Tibial nerve (tissue), 4 donors: ENCODE results near the gene HTT. TPM values are rescaled to one million over a fixed set of nuclear protein-coding genes. Genes with fewer than 3 reads are reported as not detected.
"Not testable (repeated sequence)": the region's sequence is repeated elsewhere in the genome, so short reads cannot be mapped to it uniquely, and the experiment has no call there.

ENCODE experiments used
- DNase-seq, 2 donors: peaks; one replicate each; pipeline ENCODE4 v3.0.0-alpha.2; 2019; ENCODE audit warnings: low spot score in 2 of 2
- H3K27ac ChIP-seq, 4 donors: fragments of 200-600 bp; sonication (generic) in 3 of 4; one replicate each; pipeline ENCODE4 v1.5.1; 2017 to 2019; ENCODE audit warnings: mild to moderate bottlenecking in 1 of 4
- H3K27me3 ChIP-seq, 2 donors: fragments of 200-600 bp; sonication (generic) in 1 of 2; one replicate each; pipeline versions ENCODE4 v1.5.1 to v1.6.0; 2017 to 2019
- H3K36me3 ChIP-seq, 3 donors: fragments of 200-600 bp; sonication (generic); one replicate each; pipeline ENCODE4 v1.5.1; 2018 to 2019
- H3K4me1 ChIP-seq, 4 donors: fragments of 200-600 bp; sonication (generic) in 3 of 4; one replicate each; pipeline ENCODE4 v1.5.1; 2017 to 2019
- H3K4me3 ChIP-seq, 4 donors: fragments of 200-600 bp; sonication (generic) in 3 of 4; one replicate each; pipeline ENCODE4 v1.5.1; 2017 to 2019; ENCODE audit warnings: mild to moderate bottlenecking in 1 of 4, moderate library complexity in 1 of 4
- H3K9me3 ChIP-seq, 4 donors: fragments of 200-600 bp; sonication (generic) in 3 of 4; one replicate each; pipeline ENCODE4 v1.5.1; 2017 to 2019
- EP300 ChIP-seq, 2 donors: sonication (generic); formaldehyde crosslinking; IDR thresholded peaks; one replicate each; pipeline ENCODE4 v1.6.1; 2017; ENCODE audit warnings: antibody characterized with exemption in 2 of 2, mild to moderate bottlenecking in 1 of 2
- POLR2A ChIP-seq, 2 donors: fragments of 450-650 bp; IDR thresholded peaks; one replicate each; pipeline ENCODE4 v1.6.1; 2017; ENCODE audit warnings: antibody characterized with exemption in 2 of 2, mild to moderate bottlenecking in 2 of 2, moderate library complexity in 2 of 2
- WGBS, 2 donors: methylation state at CpG; one replicate each; pipeline ENCODE4 v1.1.5; 2018; 5-methylcytosine and 5-hydroxymethylcytosine counted together
- total RNA-seq, 4 donors: library from RNA; depleted of rRNA; stranded (reverse); fragments of >200 nt; gene quantifications; one replicate each; pipeline ENCODE4 v1.1.0, GENCODE V29; 2016
- TF ChIP-seq, protein P1 (sequence below), 5 experiments: fragments of 200-600 bp in 3 of 5; fragments of 450-650 bp in 2 of 5; sonication (generic) in 3 of 5; IDR thresholded peaks; one replicate each; pipeline ENCODE4 v1.5.1; 2016 to 2019; ENCODE audit warnings: antibody characterized with exemption in 5 of 5, mild to moderate bottlenecking in 3 of 5, moderate library complexity in 2 of 5

Gene HTT
- total RNA-seq, 4 donors from 2014 or later: 62.2 to 93.6 (median 81.2) TPM

DNA sequence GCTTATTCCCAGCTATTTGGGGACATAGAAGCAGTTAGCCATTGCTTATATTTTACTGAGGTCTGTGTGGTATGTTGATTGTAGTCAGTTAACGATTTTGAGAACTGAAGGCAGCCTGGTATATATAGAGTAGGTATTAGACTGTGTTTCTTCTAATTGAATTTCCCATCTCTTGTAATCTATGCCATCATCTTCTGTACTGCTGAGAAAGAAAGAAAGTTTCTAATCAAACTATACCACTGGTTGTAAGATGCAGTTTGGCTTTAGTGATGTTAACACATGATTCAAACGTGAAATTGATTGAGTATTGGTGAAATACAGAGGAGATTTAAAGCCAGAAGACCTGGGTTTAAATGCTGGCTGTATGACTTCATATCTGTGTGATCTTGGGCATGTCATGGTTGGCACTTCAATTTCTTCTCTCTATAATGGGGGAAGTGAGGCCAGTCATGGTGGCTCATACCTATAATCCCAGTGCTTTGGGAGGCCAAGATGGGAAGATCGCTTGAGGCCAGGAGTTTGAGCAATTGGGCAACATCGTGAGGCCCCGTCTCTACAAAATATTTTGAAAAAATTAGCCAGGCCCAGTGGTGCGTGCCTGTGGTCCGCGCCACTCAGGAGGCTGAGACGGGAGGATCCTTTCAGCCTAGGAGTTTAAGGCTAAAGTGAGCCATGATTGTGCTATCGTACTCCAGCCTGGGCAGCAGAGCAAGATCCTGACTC is 11.6 kb downstream of the HTT start:
- no peak for DNase-seq
- TF ChIP-seq POLR2A (IDR thresholded peaks at IDR 0.05): no peak
- no peak for TF ChIP-seq EP300 (IDR thresholded peaks at IDR 0.05)
- TF ChIP-seq, protein P1, sequence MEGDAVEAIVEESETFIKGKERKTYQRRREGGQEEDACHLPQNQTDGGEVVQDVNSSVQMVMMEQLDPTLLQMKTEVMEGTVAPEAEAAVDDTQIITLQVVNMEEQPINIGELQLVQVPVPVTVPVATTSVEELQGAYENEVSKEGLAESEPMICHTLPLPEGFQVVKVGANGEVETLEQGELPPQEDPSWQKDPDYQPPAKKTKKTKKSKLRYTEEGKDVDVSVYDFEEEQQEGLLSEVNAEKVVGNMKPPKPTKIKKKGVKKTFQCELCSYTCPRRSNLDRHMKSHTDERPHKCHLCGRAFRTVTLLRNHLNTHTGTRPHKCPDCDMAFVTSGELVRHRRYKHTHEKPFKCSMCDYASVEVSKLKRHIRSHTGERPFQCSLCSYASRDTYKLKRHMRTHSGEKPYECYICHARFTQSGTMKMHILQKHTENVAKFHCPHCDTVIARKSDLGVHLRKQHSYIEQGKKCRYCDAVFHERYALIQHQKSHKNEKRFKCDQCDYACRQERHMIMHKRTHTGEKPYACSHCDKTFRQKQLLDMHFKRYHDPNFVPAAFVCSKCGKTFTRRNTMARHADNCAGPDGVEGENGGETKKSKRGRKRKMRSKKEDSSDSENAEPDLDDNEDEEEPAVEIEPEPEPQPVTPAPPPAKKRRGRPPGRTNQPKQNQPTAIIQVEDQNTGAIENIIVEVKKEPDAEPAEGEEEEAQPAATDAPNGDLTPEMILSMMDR (IDR thresholded peaks at IDR 0.05): no peak
- no peaks in the 10 kb centered on the region for H3K27me3 ChIP-seq
- H3K36me3 ChIP-seq: peaks cover 0 to 37% (median 0%) of the 10 kb centered on the region in 3 donors
- H3K4me1 ChIP-seq: peaks cover 0 to 7% (median 2%) of the 10 kb centered on the region in 4 donors
- no peak overlapping the region for H3K4me3 ChIP-seq
- no peaks in the 10 kb centered on the region for H3K9me3 ChIP-seq
- 90 to 93% methylated on average over 10 of the region's 10 CpGs for WGBS, 2 donors
- no peak overlapping the region for H3K27ac ChIP-seq

GRCh38 chr4:3087115-3087797 is 12.8 kb downstream of the HTT start:
- Histone ChIP-seq H3K4me3 (no peak overlapping the region), H3K4me1 (peaks cover 0 to 7% (median 2%) of the 10 kb centered on the region in 4 donors), H3K27ac (no peak overlapping the region), H3K9me3 (no peaks in the 10 kb centered on the region), H3K36me3 (peaks cover 0 to 43% (median 0%) of the 10 kb centered on the region in 3 donors), H3K27me3 (no peaks in the 10 kb centered on the region)
- DNase-seq: no peak
- TF ChIP-seq, protein P1 (IDR thresholded peaks at IDR 0.05): no peak
- no peak for TF ChIP-seq POLR2A (IDR thresholded peaks at IDR 0.05)
- TF ChIP-seq EP300 (IDR thresholded peaks at IDR 0.05): no peak
- WGBS, 2 donors: 88 to 90% methylated on average over 4 of the region's 4 CpGs

GRCh38 chr4:3091464-3091863 is 17.0 kb downstream of the HTT start:
- Histone ChIP-seq H3K36me3 (peaks cover 0 to 71% (median 0%) of the 10 kb centered on the region in 3 donors), H3K27me3 (no peaks in the 10 kb centered on the region), H3K9me3 (no peaks in the 10 kb centered on the region), H3K4me3 (no peak overlapping the region), H3K4me1 (no peaks in the 10 kb centered on the region), H3K27ac (no peak overlapping the region)
- DNase-seq: no peak
- 71 to 73% methylated on average over 5 of the region's 5 CpGs for WGBS, 2 donors
- TF ChIP-seq EP300 (IDR thresholded peaks at IDR 0.05): no peak
- TF ChIP-seq, protein P1 (IDR thresholded peaks at IDR 0.05): no peak
- no peak for TF ChIP-seq POLR2A (IDR thresholded peaks at IDR 0.05)

GRCh38 chr4:3094701-3095100 is 20.2 kb downstream of the HTT start:
- H3K4me1 ChIP-seq, H3K4me3 ChIP-seq, DNase-seq, H3K27me3 ChIP-seq, H3K9me3 ChIP-seq, H3K27ac ChIP-seq: not testable (repeated sequence)
- 90 to 98% methylated on average over 5 to 19 of the region's 28 CpGs for WGBS, 2 donors
- peaks cover 0 to 49% (median 0%) of the 10 kb centered on the region in 3 donors for H3K36me3 ChIP-seq

DNA sequence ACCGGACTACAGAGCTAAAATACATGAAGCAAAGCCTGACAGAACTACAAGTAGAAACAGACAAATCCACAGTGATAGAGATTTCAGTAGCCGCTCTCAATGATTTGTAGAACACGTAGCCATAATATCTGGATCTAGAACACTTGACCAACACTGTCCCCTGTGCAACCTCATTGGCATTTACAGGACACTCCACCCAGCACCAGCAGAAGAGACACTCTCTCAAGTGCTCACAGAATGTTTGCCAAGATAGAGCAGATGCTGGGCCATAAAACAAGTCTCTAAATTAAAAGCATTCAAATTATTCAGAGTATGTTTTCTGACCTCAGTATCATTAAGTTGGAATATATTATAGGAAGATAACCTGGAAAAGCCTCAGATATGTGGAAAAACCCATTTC is 21.7 kb downstream of the HTT start:
- peaks cover 0 to 3% (median 0%) of the 10 kb centered on the region in 4 donors for H3K4me1 ChIP-seq
- peaks cover 0 to 57% (median 6%) of the 10 kb centered on the region in 3 donors for H3K36me3 ChIP-seq
- H3K9me3 ChIP-seq: no peaks in the 10 kb centered on the region
- no peak overlapping the region for H3K4me3 ChIP-seq
- TF ChIP-seq, protein P1 (IDR thresholded peaks at IDR 0.05): no peak
- TF ChIP-seq EP300 (IDR thresholded peaks at IDR 0.05) (no peak), POLR2A (IDR thresholded peaks at IDR 0.05) (no peak)
- DNase-seq: no peak
- H3K27me3 ChIP-seq: no peaks in the 10 kb centered on the region
- no peak overlapping the region for H3K27ac ChIP-seq
- 94% methylated on average over 3 of the region's 3 CpGs for WGBS, 2 donors
